ENCODE measurements around the gene SNTB2. TPM values are rescaled to one million over a fixed set of nuclear protein-coding genes. Genes with fewer than 3 reads are reported as not detected.

The SNTB2 gene
- total and polyA plus RNA-seq, 2 of the 13 experiments (the other 11 are each of a cell fraction or from before 2014, with no cell fraction given): 11.5 to 19.2 TPM

- TF ChIP-seq ZNF562 (CRISPR knock-in tag; IDR thresholded peaks at IDR 0.05; ENCODE audit: borderline replicate concordance): no peak; the same call in 1 of the 2 replicates
- TF ChIP-seq CCDC6 (CRISPR knock-in tag; IDR thresholded peaks at IDR 0.05): peak; percentile 93; the same call in 1 of the 2 replicates
- 0 out of 2 replicates have a peak, but pooled peaks have one; percentile 24 for TF ChIP-seq SATB2 (CRISPR knock-in tag; IDR thresholded peaks at IDR 0.05)
- TF ChIP-seq MTF2 (CRISPR knock-in tag; IDR thresholded peaks at IDR 0.05; ENCODE audit: borderline replicate concordance): no peak
- TF ChIP-seq NAIF1 (CRISPR knock-in tag; IDR thresholded peaks at IDR 0.05; ENCODE audit: borderline replicate concordance): no peak
- 0 out of 2 replicates have a peak, but pooled peaks have one; percentile 46 for TF ChIP-seq ZNF557 (CRISPR knock-in tag; IDR thresholded peaks at IDR 0.05)
- peak; percentile 54; the same call in 1 of the 2 replicates for TF ChIP-seq ZNF317 (CRISPR knock-in tag; IDR thresholded peaks at IDR 0.05)
- no peak for TF ChIP-seq NFIB (CRISPR knock-in tag; IDR thresholded peaks at IDR 0.05; ENCODE audit: borderline replicate concordance)
- TF ChIP-seq AHDC1 (CRISPR knock-in tag; IDR thresholded peaks at IDR 0.05; ENCODE audit: borderline replicate concordance): no peak; the same call in 1 of the 2 replicates
- TF ChIP-seq ZBTB7A (CRISPR knock-in tag; IDR thresholded peaks at IDR 0.05): peak; percentile 47; the same call in 1 of the 2 replicates
- TF ChIP-seq, protein P1, sequence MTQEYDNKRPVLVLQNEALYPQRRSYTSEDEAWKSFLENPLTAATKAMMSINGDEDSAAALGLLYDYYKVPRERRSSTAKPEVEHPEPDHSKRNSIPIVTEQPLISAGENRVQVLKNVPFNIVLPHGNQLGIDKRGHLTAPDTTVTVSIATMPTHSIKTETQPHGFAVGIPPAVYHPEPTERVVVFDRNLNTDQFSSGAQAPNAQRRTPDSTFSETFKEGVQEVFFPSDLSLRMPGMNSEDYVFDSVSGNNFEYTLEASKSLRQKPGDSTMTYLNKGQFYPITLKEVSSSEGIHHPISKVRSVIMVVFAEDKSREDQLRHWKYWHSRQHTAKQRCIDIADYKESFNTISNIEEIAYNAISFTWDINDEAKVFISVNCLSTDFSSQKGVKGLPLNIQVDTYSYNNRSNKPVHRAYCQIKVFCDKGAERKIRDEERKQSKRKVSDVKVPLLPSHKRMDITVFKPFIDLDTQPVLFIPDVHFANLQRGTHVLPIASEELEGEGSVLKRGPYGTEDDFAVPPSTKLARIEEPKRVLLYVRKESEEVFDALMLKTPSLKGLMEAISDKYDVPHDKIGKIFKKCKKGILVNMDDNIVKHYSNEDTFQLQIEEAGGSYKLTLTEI (CRISPR knock-in tag; conservative IDR thresholded peaks at IDR 0.05): no peak
- TF ChIP-seq ATF3 (CRISPR knock-in tag; IDR thresholded peaks at IDR 0.05): peak; percentile 42; the same call in 1 of the 2 replicates
- TF ChIP-seq SALL1 (CRISPR knock-in tag; IDR thresholded peaks at IDR 0.05): peak; percentile 82
- TF ChIP-seq ZNF232 (CRISPR knock-in tag; IDR thresholded peaks at IDR 0.05; ENCODE audit: borderline replicate concordance): peak; percentile 77; the same call in 1 of the 2 replicates
- TF ChIP-seq, protein P2, sequence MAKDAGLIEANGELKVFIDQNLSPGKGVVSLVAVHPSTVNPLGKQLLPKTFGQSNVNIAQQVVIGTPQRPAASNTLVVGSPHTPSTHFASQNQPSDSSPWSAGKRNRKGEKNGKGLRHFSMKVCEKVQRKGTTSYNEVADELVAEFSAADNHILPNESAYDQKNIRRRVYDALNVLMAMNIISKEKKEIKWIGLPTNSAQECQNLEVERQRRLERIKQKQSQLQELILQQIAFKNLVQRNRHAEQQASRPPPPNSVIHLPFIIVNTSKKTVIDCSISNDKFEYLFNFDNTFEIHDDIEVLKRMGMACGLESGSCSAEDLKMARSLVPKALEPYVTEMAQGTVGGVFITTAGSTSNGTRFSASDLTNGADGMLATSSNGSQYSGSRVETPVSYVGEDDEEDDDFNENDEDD (CRISPR knock-in tag; IDR thresholded peaks at IDR 0.05; ENCODE audit: borderline replicate concordance): peak; percentile 96
- TF ChIP-seq, protein P3, sequence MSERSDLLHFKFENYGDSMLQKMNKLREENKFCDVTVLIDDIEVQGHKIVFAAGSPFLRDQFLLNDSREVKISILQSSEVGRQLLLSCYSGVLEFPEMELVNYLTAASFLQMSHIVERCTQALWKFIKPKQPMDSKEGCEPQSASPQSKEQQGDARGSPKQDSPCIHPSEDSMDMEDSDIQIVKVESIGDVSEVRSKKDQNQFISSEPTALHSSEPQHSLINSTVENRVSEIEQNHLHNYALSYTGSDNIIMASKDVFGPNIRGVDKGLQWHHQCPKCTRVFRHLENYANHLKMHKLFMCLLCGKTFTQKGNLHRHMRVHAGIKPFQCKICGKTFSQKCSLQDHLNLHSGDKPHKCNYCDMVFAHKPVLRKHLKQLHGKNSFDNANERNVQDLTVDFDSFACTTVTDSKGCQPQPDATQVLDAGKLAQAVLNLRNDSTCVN (CRISPR knock-in tag; IDR thresholded peaks at IDR 0.05; ENCODE audit: borderline replicate concordance): no peak
- TF ChIP-seq YEATS4 (CRISPR knock-in tag; IDR thresholded peaks at IDR 0.05; ENCODE audit: borderline replicate concordance): peak; percentile 95
Measured at GRCh38 chr16:69330286-69331109, 143.5 kb downstream of the SNTB2 start, which contains the start of gene PDF (continued).
